Retinal pigment epithelial cell (primary cell): Measurements from ENCODE around the gene PPP1R9A.

ENCODE experiments used
- DNase-seq: peaks from one replicate; pipeline ENCODE4 v3.0.0-alpha.2; 2010; ENCODE audit warnings: low read depth
- H3K4me3 ChIP-seq: 2 replicates; pipeline ENCODE4 v1.5.1; 2011; ENCODE audit warnings: mild to moderate bottlenecking, low read length, control low read depth, moderate library complexity
- TF ChIP-seq, protein P1 (sequence below): conservative IDR thresholded peaks from 2 replicates; pipeline ENCODE4 v1.5.1; 2011; ENCODE audit warnings: low read depth, low read length, control low read depth, inconsistent platforms

PPP1R9A gene

DNA sequence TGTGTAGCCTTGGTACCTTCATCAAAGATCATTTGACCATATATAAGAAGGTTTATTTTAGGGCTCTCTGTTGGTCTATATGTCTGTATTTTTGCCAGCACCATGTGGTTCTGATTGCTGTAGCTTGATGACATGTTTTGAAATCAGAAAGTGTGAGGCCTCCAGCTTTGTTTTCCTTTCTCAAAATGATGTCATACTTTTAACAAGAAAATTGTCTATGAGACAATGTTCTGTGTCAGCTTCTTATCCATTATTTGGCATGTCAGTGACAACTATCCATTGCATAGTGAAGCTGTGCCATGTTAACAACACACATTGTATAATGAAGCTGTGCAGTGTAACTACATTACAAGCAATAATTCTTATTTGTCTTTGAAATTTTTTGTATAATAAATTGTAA, 9.1 kb upstream of the PPP1R9A start:
- H3K4me3 ChIP-seq, result no peak overlapping the region
- TF ChIP-seq, protein P1, sequence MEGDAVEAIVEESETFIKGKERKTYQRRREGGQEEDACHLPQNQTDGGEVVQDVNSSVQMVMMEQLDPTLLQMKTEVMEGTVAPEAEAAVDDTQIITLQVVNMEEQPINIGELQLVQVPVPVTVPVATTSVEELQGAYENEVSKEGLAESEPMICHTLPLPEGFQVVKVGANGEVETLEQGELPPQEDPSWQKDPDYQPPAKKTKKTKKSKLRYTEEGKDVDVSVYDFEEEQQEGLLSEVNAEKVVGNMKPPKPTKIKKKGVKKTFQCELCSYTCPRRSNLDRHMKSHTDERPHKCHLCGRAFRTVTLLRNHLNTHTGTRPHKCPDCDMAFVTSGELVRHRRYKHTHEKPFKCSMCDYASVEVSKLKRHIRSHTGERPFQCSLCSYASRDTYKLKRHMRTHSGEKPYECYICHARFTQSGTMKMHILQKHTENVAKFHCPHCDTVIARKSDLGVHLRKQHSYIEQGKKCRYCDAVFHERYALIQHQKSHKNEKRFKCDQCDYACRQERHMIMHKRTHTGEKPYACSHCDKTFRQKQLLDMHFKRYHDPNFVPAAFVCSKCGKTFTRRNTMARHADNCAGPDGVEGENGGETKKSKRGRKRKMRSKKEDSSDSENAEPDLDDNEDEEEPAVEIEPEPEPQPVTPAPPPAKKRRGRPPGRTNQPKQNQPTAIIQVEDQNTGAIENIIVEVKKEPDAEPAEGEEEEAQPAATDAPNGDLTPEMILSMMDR, result no peak
- DNase-seq, result no peak

DNA sequence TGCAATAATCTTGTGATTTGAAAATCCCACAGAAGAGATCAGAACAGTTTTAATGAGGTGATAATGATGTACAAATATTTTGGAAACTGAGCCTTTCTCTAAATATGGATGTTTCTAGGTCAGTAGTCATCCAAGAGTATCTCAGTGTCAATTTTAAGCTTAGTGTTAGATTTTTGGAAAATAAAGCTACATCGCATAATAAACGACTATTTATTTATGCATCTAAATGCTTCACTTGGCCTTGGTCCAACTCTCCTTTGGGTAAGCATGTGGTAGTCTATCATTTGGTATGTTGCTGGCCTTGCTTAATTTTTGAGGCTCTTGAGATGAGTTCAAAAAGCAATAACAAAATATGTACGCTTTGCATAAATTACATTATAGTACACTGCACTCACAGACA, 5.4 kb upstream of the PPP1R9A start:
- no peak for DNase-seq
- TF ChIP-seq, protein P1, result no peak
- no peak overlapping the region for H3K4me3 ChIP-seq

DNA sequence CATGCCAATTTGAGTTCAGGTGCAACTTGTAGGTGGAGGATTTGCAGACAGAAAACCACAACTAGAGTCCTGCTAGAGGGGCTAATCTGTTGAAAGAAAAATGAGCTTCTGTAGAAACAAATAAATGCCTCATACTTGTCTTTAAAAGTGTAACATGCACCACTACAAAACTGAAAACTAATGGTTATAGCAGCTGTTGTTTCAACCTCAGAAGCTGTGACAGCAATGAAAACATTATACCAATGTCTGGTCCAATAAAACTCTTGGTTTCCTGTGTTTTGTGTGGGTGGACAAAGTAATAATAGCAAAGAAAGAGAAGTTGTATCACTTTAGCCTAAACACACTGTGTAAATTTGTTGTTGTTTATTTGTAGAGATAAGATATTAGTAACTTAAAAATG, 3.4 kb upstream of the PPP1R9A start:
- TF ChIP-seq, protein P1, result no peak
- no peak overlapping the region for H3K4me3 ChIP-seq
- no peak for DNase-seq

DNA sequence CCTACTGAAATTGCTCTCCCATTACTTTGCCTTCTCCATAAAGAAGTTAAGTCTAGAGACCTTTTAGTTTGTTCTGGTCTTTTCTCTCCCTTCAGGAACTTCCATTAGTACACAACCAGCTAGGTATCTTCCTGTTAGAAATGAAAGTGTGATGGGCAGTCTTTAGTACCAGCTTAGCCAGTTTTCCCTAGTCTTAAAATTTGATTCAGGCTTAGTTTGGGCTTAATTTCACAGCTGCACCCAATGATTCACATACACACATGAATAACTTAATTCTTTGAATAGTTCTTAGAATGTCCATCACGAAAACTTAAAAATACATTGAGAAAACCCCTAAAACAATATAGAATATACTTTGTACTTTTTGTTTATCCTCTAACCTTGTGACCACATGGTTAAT, 2.4 kb upstream of the PPP1R9A start:
- no peak overlapping the region for H3K4me3 ChIP-seq
- TF ChIP-seq, protein P1, result no peak
- no peak for DNase-seq

DNA sequence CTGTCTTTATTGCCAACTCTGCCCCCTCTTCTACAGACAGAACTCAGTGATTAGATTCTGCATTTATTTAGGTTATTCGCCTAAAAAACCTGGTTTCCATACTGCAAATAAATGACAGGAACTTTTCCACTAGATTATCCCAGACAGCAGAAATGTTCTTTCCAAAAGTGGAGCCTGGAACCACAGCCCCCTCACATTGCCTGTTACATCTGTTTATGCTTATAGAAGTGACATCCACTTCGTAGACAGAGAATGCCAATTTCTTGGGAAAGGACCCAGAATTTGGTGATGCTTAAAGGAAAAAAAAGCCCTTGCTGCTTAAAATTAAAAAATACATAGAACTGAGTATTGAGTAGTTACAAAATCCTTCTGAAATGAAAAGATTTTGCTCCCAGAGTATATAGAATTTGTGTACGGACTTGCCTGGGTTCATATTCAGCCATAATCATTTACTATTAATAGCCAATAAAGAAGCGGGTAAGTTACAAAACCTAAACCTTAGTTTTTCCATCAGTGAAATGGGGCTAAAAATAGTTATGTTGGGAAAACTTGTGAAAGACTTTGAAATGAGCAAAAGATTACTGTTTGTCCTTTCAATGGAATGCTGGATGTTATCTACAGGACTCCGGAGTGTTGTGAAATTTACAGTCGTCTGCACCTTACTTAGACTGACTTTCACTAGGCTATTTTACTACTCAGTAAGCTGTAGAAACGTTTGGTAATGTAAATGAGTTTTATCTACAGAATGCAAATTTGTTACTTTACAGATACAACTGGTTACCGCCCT, 1.1 kb upstream of the PPP1R9A start:
- no peak for DNase-seq
- H3K4me3 ChIP-seq, result no peak overlapping the region
- TF ChIP-seq, protein P1, result no peak

DNA sequence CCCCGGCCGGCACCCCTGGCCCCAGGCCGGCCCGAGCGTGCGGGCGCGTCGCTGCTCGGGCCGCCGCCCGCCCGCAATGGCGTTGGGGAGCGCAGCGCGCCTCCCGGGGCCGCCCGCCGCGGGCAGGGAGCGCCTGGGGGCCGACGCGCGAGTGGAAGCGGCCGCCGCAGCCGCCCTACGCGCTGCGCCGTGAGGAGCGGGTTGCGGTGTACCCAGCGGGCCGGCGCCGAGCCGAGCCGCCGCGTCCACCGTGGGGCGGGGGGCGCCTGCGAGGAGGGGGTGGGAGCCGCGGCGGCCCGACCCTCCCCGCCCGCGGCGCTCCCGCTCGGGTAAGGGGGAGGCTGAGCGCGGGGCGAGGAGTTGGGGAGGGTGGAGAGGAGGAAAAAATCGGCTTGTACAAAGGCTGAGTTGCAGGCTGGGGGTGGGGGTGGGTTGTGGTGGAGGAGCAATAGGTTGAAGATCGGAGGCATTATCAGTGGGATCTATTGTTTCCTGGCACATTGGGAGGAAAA, 473 bp downstream of the PPP1R9A start:
- H3K4me3 ChIP-seq, result peak overlapping the region; percentile 80
- DNase-seq, result peak; percentile 5
- TF ChIP-seq, protein P1, result no peak
